HG02884 (cell line): Measurements from ENCODE around the gene AGBL5.
"Not testable (repeated sequence)": the region's sequence is repeated elsewhere in the genome, so short reads cannot be mapped to it uniquely, and the experiment has no call there.

Experiments used
- ATAC-seq: cut with Tn5 transposase; IDR thresholded peaks from one replicate; pipeline ENCODE4 v1.9.1; 2021; ENCODE audit warnings: mild to moderate bottlenecking, moderate library complexity; ENCODE audit not compliant: unreplicated experiment

AGBL5 gene

DNA sequence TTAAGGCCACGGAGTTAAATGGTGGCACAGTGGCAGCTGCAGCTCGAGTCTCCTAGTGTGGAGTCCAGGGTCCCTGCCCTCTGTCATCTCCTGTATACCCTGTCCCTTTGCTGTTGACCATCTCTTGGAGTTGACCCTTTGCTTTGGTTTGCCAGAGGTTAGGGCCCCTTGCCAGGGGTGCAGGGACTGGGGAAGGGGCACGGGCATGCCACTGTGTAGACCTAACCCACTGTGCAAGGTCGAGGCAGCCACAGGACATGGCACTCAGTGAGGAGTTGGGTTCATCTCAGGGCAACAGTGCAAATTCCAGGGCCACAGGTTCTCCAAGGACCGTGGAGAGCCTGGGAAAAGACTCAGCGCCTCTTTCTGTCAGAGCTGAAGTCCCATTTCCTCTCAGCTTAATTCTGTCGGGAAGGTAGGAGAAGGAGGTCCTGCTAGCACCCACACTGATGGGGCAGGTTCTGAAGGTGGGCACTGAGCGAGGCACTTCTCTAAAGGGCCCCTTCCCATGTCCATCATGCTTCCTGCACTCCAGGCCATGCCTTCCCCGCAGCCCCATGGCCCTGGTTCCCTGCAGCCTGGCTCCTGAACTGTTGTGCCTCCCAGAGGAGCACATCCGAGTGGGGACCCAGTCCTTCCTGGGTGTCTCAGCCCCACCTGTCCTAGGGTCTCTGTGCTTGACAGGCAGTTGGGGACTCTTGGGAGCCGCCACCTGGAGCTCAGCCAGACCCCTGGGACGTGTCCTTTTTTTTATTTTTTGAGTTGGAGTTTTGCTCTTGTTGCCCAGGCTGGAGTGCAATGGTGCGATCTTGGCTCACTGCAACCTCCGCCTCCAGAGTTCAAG lies 37.9 kb downstream of the AGBL5 start:
- ATAC-seq = no peak

DNA sequence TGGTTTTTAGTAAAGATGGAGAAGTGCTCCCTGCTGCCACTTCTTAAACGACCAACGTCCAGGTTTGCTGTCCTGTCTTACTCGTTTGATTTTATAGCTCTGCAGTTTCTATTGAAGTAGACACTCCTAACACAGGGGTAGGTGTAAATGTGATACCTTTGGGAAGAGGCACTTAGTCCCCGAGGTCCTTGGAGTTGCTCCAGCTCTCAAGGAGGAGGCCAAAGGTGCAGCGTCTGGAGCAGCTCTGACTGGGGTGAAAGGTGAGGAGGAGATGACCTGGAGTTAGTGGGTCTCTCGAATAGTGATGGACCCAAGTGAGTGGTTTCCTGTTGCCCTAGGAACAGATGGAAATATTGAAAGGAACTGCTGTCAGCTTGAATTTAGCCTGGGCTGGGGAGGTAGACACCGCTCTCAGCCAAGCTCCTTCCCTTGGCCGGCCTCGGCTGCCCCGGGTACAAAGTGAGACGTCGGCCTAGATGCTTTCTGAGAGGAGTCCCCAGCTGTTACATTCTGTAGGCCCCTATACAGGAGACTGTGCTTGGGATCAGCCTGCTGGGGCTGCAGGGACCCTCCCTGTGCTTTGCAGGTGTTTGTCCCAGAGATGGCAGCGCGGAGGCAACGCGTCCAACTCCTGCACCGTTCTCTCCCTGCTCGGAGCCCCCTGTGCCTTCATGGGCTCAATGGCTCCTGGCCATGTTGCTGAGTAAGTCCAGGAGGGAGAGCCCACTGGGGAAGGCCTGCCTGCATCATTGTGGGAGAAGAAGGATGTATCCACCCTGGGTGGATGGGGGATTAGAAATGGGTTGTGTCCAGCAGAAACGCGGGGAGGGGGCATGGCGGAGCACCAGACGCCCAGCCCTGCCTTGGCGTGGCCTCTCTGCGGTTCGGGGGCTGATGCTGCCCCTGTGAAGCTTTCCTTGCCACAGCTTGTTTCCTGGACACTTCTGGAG lies 40.6 kb downstream of the AGBL5 start:
- no peak for ATAC-seq

DNA sequence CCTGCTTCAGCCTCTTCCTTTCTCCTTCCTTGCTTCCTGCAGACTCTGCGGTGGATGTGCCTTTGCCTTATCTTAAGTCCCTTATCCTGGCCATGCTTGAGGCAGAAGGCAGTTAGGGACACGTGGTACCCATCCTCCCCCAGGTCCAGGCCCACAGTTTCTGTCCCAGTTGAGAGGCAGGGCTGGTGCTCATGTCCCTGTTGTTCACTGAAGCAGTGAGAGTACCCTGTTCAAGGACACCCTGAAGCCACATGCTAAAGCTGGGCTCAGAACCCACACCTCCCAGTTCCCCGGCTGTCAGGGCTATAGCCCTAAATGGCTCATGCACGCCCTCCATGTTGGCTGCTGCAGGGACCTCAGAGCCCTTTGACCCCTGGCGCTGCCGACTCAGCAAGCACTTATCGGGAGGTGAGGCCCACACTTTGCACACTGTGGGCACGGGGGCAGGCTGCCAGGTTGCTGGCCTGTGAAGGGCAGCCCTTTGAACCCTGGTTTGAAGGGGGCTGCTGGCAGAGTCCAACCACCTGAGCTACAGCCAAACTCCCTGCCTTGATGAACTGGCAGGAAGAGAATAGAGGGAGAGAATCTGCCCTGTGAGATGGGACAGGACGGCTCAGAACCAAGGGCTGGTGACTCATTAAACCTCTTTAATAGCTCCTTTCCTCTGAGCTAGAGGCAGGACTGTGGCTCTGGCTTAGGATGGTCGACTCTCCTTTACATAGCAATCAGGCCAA lies 41.4 kb downstream of the AGBL5 start:
- no peak for ATAC-seq

DNA sequence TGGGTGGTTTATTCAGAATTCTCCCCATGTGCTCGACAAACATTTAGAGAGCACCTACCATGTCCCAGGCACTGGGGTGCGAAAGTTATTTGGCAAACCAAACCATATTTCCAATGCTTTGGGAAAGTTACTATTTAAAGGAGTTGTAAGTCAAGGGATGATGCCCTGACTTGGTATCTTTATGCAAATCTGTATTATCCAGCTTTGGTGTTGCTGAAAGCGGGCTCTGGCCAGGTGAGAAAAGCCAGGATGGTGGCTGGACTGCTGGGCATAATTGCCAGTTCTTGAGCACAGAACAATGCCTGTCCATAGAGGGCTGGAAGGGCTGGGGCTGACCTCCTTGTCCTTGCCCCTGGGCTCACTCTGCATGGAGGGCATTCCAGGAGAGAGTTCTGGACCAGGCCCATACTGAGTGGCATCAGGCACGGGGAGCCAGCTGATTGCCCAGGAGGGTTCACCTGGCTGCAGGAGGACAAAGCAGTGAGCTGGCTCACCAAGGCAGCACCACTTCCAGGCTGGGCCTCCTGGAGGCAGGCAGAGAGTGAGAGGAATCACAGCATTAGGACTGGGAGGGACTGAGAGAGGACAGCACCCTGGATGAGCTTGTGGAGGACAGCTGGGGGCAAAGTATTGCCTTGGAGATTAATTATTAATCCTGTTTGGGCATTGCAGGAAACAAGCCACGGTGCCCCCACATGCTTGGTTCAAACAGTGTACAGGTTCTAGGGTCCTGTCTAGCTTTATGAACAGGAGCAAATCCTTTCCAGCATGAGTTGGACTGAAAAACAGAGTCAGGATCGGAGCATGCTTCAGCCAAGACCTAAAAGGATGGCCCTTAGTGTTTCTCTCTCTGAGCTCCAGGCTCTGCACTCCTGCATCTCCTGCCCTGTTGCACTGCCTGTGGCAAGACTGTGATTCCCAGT lies 42.2 kb downstream of the AGBL5 start:
- no peak for ATAC-seq

DNA sequence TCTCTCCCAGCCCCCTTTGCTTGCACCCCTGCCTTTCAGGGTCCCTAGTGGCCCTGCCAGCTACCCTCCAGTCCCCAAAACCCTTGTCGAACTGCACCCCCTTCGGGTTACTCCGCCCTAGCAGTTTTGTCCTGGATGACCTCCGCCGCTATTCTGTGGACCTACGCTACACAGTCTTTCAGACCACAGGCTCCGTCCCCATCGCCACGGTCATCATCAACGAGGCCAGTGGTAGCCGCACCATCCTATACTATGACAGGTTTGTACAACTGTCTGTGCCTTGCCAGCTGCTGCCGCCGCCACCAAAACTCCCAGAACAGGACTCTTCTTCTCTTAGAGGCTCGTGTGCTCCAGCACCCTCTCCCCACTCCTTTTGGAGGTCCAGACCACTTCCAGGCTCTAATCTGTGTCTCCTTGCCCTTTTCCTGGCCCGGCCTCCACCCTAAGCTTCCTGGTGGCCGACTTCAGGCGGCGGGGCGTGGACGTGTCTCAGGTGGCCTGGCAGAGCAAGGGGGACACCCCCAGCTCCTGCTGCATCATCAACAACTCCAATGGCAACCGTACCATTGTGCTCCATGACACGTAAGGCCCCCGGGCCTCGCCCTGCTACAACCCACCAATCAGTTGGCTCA lies 43.0 kb downstream of the AGBL5 start:
- no peak for ATAC-seq

DNA sequence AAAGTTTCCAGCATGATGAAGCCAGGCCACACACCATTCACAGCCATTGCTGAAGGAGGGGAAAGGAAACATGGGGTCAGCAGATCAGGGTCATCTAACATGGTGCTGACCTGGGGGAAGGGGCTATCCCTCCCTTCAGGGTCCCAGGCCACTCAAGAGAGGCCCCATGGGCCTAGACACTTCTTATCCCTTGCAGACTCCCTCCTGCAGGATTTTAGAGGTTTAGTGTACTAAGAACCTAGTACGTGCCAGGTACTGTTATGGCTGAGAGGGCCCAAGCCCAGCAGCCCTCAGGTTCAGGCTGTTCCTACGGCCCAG lies 43.9 kb downstream of the AGBL5 start:
- no peak for ATAC-seq

DNA sequence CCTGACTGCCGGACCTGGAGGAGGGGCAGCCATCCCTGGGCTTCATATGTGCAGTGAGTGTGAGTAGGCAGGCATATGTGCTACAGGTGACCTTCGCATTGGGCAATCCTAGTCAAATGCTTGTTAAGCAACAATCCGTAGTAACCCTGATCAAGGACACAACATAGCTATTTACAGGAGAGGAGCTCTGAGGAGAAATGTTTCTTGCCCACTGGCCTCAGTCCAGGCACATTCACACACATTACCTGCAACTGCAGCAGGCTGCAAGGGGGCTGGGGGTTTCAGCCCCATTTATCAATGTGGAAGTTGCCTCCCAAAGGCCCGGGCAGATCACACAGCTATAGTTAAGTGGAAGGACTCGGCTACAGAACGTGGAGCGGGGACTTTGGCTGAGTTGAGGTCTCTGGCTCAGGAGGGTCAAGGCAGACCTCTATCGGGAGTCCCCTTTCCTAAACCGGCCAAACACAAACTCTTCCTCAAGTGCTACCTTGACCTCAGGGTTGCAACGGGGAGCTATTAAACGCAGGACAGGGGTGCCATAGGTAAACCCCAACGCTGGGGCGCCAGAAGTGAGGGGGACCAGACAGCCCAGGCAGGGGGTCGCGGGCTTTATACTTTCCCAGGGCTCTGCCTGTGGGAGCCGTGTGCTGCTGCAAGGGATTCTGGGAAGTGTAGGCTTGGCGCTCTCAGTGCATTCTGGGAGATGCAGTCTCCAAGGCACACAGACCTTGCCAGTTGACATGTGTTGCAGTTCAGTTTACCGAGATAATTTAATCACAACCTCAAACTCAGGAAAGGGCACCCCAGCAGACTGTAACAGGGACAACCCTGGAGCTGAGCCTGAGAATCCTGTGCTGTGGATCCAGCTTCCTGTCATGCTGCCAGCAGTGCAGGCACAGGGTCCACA lies 44.5 kb downstream of the AGBL5 start:
- no peak for ATAC-seq

DNA sequence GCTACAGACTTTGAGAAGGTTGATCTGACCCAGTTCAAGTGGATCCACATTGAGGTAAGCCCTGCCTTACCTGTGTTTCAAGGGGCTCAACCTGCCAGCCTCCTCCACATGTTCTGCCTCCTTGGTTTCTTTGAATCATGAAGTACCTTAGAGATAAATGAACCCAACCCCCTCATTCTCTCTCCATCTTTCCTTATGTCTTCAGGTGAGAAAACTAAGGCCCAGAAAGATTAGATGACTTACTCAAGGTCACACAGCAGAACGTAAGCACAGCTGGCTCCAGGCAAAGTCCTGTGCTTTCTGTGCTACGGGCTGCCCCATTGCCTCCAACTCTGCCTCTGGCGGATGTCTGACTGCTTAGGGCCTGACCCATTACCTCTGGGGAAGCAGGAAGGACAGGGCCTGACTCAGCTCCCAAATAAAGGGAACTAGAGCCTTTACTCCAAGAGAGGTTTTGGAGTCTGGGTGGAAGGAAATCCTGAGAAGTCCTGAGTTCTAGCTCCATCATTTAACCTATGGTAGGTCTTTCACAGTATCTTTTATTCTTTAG lies 45.4 kb downstream of the AGBL5 start:
- ATAC-seq = no peak

DNA sequence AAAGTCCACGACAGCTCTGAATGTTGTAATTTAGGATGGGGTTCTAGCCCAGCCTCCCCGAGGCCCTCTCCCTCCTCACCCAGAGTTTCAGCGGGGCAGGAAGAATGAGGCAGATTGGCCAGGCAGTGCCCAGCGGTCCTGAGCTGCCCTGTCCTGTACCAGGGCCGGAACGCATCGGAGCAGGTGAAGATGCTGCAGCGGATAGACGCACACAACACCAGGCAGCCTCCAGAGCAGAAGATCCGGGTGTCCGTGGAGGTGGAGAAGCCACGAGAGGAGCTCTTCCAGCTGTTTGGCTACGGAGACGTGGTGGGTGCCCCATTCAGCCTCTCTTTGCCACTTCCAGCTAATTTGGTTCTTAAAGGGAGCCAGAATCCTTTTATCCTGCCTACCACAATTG lies 45.9 kb downstream of the AGBL5 start:
- no peak for ATAC-seq

DNA sequence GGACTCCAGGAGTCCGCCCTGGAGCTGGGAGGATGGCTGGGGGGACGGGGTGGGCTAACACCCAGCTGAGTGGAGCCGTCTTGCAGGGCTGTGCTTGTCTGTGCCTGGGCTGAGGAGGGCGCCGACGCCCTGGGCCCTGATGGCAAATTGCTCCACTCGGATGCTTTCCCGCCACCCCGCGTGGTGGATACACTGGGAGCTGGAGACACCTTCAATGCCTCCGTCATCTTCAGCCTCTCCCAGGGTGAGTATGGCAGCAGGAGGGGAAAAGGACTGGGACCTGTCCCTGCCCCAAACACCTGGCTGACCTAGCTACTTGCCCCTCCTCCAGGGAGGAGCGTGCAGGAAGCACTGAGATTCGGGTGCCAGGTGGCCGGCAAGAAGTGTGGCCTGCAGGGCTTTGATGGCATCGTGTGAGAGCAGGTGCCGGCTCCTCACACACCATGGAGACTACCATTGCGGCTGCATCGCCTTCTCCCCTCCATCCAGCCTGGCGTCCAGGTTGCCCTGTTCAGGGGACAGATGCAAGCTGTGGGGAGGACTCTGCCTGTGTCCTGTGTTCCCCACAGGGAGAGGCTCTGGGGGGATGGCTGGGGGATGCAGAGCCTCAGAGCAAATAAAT lies 48.0 kb downstream of the AGBL5 start:
- ATAC-seq = no peak

DNA sequence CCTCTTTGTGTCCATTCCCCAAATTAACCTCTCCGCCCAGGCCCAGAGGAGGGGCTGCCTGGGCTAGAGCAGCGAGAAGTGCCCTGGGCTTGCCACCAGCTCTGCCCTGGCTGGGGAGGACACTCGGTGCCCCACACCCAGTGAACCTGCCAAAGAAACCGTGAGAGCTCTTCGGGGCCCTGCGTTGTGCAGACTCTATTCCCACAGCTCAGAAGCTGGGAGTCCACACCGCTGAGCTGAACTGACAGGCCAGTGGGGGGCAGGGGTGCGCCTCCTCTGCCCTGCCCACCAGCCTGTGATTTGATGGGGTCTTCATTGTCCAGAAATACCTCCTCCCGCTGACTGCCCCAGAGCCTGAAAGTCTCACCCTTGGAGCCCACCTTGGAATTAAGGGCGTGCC lies 48.6 kb downstream of the AGBL5 start:
- ATAC-seq = no peak

DNA sequence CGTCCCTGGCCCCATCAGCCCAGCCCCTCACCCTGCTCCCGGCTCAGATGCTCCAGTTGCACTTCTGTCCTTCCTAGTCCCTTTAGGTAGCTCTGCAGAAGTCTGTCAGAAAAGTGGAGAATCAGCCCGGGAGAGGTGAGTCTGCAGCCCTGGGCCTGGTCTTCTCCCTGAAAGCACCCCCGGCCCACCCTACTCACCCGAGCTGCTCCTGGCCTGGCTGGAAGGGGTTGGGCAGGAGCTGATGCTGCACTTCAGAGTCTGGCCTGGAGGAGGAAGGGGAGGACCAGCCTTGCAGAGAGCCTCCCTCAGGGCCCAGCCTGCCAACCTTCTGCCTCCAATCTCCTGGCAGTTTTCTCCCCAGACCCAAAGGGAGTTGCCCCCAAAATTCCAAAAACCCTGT lies 50.9 kb downstream of the AGBL5 start:
- no peak for ATAC-seq

DNA sequence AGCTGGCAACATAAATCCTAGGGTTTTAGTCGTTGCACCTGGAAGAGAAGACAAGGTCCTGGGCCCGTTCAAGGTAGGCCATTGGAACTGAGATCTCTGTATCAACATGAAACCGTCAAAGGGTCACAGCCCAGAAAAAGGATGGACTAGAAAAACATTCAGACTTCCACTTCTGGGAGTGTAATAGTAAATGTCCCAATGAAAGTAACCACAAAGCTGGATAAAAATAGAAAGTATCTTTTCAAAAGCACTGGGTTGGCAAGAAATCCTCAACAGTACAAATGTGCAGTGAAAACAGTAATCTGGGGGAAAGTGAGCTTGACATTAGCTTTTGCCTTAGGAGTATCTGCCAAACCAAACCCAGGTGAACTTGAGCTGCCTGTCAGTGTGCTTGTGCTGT lies 54.5 kb downstream of the AGBL5 start:
- no peak for ATAC-seq

DNA sequence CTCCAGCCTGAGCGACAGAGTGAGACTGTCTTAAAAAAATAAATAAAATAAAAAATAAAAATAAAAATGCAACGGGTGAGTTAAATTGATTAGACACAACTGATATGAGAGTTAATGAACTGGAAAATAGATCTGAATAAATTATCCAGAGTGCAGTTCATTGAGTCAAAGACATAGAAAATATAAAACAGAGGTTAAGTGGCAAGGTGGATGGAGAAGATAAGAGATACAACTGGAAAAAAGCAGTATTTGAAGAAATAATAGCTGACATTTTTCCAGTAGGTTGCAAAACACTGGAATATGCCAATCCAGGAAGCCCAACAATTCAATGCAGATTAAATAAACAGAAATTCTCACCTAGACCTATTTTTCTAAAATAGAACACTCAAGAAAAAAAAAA lies 56.8 kb downstream of the AGBL5 start:
- ATAC-seq = no peak

DNA sequence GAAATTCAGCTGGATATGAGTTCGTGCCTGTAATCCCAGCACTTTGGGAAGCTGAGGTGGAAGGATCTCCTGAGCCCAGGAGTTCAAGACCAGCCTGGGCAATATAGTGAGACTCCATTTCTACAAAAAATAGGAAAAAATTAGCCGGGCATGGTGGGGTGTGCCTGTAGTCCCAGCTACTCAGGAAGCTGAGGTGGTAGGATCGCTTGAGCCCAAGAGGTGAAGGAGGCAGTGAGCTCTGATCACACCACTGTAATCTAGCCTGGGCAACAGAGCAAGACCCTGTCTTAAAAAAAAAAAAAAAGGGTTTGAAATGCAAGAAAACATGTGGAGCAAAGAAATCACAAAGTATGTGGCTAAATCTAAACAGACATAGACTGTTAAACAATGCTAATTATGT lies 57.6 kb downstream of the AGBL5 start:
- ATAC-seq = no peak

DNA sequence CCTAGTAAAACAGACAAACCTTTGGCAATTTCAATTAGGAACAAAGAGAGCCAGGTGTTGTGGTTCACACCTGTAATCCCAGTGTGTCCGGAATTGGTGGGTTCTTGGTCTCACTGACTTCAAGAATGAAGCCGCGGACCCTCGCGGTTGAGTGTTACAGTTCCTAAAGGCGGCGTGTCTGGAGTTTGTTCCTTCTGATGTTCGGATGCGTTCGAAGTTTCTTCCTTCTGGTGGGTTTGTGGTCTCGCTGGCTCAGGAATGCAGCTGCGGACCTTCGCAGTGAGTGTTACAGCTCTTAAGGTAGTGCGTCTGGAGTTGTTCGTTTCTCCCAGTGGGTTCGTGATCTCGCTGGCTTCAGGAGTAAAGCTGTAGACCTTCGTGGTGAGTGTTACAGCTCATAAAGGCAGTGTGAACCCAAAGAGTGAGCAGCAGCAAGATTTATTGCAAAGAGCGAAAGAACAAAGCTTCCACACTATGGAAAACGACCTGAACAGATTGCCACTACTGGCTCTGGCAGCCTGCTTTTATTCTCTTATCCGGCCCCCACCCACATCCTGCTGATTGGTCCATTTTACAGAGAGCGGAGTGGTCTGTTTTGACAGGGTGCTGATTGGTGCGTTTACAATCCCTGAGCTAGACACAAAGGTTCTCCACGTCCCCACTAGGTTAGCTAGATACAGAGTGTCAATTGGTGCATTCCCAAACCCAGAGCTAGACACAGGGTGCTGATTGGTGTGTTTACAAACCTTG lies 59.3 kb downstream of the AGBL5 start:
- ATAC-seq = not testable (repeated sequence)

DNA sequence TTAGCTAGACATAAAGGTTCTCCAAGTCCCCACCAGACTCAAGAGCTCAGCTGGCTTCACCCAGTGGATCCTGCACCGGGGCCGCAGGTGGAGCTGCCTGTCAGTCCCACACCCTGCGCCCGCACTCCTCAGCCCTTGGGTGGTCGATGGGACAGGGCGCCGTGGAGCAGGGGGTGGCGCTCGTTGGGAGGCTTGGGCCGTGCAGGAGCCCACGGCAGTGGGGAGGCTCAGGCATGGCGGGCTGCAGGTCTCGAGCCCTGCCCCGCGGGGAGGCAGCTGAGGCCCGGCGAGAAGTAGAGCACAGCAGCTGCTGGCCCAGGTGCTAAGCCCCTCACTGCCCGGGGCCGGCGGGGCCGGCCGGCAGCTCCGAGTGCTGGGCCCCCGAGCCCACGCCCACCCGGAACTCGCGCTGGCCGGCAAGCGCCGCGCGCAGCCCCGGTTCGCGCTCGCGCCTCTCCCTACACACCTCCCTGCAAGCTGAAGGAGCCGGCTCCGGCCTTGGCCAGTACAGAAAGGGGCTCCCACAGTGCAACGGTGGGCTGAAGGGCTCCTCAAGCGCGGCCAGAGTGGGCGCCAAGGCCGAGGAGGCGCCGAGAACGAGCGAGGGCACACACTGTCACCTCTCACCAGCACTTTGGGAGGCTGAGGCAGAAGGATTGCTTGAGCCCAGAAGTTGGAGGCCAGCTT lies 60.1 kb downstream of the AGBL5 start:
- not testable (repeated sequence) for ATAC-seq
